Measurements from ENCODE around the gene XPA.

The XPA gene

GRCh38 chr9:97710356-97711222 lies 13.4 kb upstream of the XPA start:
- WGBS, 2 donors (ENCODE audit: extremely low coverage in 2 of 2, insufficient read length in 2 of 2, insufficient replicate concordance in 1 of 2) = no CpG with 5 or more reads among the region's 9 CpGs
- peak; percentile 65 for DNase-seq (ENCODE audit: low spot score)
- H3K27ac ChIP-seq (replicated peaks; ENCODE audit: low read length) = no peak overlapping the region

GRCh38 chr9:97706246-97706645 lies 9.1 kb upstream of the XPA start:
- H3K23ac ChIP-seq (ENCODE audit: low read depth, low read length, poor library complexity) = no peak overlapping the region
- no peak overlapping the region for H3K4me2 ChIP-seq (ENCODE audit: insufficient read depth, low read length, poor library complexity, severe bottlenecking)
- no peak overlapping the region for H3K9ac ChIP-seq (ENCODE audit: low read depth, low read length, poor library complexity)
- no peak overlapping the region for H2AFZ ChIP-seq (ENCODE audit: low read length)
- no peak overlapping the region for H3K27ac ChIP-seq (replicated peaks; ENCODE audit: low read length)
- H4K8ac ChIP-seq (ENCODE audit: low read depth, low read length) = no peak overlapping the region
- no peak overlapping the region for H2BK5ac ChIP-seq (ENCODE audit: low read length)
- no peak overlapping the region for H3K14ac ChIP-seq (ENCODE audit: low read length)
- no peak overlapping the region for H2BK120ac ChIP-seq (ENCODE audit: low read depth, low read length)
- no peak overlapping the region for H4K91ac ChIP-seq (ENCODE audit: low read depth, low read length, poor library complexity)
- no peak overlapping the region for H3K4me3 ChIP-seq (ENCODE audit: low read length in 2 of 2)
- H3K79me1 ChIP-seq (ENCODE audit: low read depth, low read length) = no peaks in the 10 kb centered on the region
- 100% methylated on average over 1 of the region's 2 CpGs; no CpG with 5 or more reads in 1 of the 2 donors for WGBS, 2 donors (ENCODE audit: extremely low coverage in 2 of 2, insufficient read length in 2 of 2, insufficient replicate concordance in 1 of 2)
- H2BK15ac ChIP-seq (ENCODE audit: low read length) = no peak overlapping the region
- peaks cover 5 to 6% of the 10 kb centered on the region in 2 donors for H3K4me1 ChIP-seq (ENCODE audit: control insufficient read depth in 2 of 2, insufficient read depth in 1 of 2, low read depth in 1 of 2, low read length in 2 of 2)
- H3K18ac ChIP-seq (ENCODE audit: low read length) = no peak overlapping the region
- H2BK12ac ChIP-seq (ENCODE audit: low read length) = no peak overlapping the region
- H3K4ac ChIP-seq (ENCODE audit: low read length) = no peak overlapping the region
- no peak for DNase-seq (ENCODE audit: low spot score)
- H2AK5ac ChIP-seq (ENCODE audit: low read depth, low read length) = no peak overlapping the region
- H3K27me3 ChIP-seq (ENCODE audit: control insufficient read depth in 3 of 3, insufficient read depth in 3 of 3, low read depth in 1 of 3, low read length in 3 of 3) = peaks cover 0 to 54% (median 2%) of the 10 kb centered on the region in 3 experiments
- H3K9me3 ChIP-seq (replicated peaks in 1 of 2; ENCODE audit: control insufficient read depth in 2 of 2, insufficient read depth in 1 of 2, low read depth in 1 of 2, low read length in 2 of 2) = no peaks in the 10 kb centered on the region
- H3K36me3 ChIP-seq (replicated peaks in 1 of 2; ENCODE audit: control insufficient read depth in 2 of 2, insufficient read depth in 2 of 2, low read length in 2 of 2) = no peaks in the 10 kb centered on the region

More at GRCh38 chr9:97710356-97711222, 13.4 kb upstream of the XPA start:
- Histone ChIP-seq H2AK5ac (ENCODE audit: low read depth, low read length) (no peak overlapping the region), H3K18ac (ENCODE audit: low read length) (no peak overlapping the region), H2AFZ (ENCODE audit: low read length) (peak overlapping the region; percentile 61), H3K23ac (ENCODE audit: low read depth, low read length, poor library complexity) (no peak overlapping the region), H2BK120ac (ENCODE audit: low read depth, low read length) (no peak overlapping the region), H4K91ac (ENCODE audit: low read depth, low read length, poor library complexity) (no peak overlapping the region), H3K9ac (ENCODE audit: low read depth, low read length, poor library complexity) (no peak overlapping the region), H3K4ac (ENCODE audit: low read length) (no peak overlapping the region), H3K79me1 (ENCODE audit: low read depth, low read length) (no peaks in the 10 kb centered on the region), H3K36me3 (replicated peaks in 1 of 2; ENCODE audit: control insufficient read depth in 2 of 2, insufficient read depth in 2 of 2, low read length in 2 of 2) (no peaks in the 10 kb centered on the region), H4K8ac (ENCODE audit: low read depth, low read length) (no peak overlapping the region), H2BK12ac (ENCODE audit: low read length) (no peak overlapping the region), H3K4me3 (ENCODE audit: low read length in 2 of 2) (no peak overlapping the region), H3K9me3 (replicated peaks in 1 of 2; ENCODE audit: control insufficient read depth in 2 of 2, insufficient read depth in 1 of 2, low read depth in 1 of 2, low read length in 2 of 2) (no peaks in the 10 kb centered on the region), H2BK5ac (ENCODE audit: low read length) (no peak overlapping the region), H3K27me3 (ENCODE audit: control insufficient read depth in 3 of 3, insufficient read depth in 3 of 3, low read depth in 1 of 3, low read length in 3 of 3) (peaks cover 0 to 43% (median 2%) of the 10 kb centered on the region in 3 experiments), H3K4me2 (ENCODE audit: insufficient read depth, low read length, poor library complexity, severe bottlenecking) (no peak overlapping the region), H2BK15ac (ENCODE audit: low read length) (no peak overlapping the region), H3K4me1 (ENCODE audit: control insufficient read depth in 2 of 2, insufficient read depth in 1 of 2, low read depth in 1 of 2, low read length in 2 of 2) (peaks cover 2 to 3% of the 10 kb centered on the region in 2 donors), H3K14ac (ENCODE audit: low read length) (no peak overlapping the region)

GRCh38 chr9:97705354-97705950 lies 8.3 kb upstream of the XPA start:
- H2BK5ac ChIP-seq (ENCODE audit: low read length) = no peak overlapping the region
- no peak overlapping the region for H2BK120ac ChIP-seq (ENCODE audit: low read depth, low read length)
- H3K27ac ChIP-seq (replicated peaks; ENCODE audit: low read length) = no peak overlapping the region
- no peak for DNase-seq (ENCODE audit: low spot score)
- H3K9ac ChIP-seq (ENCODE audit: low read depth, low read length, poor library complexity) = no peak overlapping the region
- H2AK5ac ChIP-seq (ENCODE audit: low read depth, low read length) = no peak overlapping the region
- H3K4me2 ChIP-seq (ENCODE audit: insufficient read depth, low read length, poor library complexity, severe bottlenecking) = no peak overlapping the region
- H3K79me1 ChIP-seq (ENCODE audit: low read depth, low read length) = no peaks in the 10 kb centered on the region
- no peak overlapping the region for H3K4me3 ChIP-seq (ENCODE audit: low read length in 2 of 2)
- no peak overlapping the region for H2BK15ac ChIP-seq (ENCODE audit: low read length)
- peaks cover 3 to 4% of the 10 kb centered on the region in 2 donors for H3K4me1 ChIP-seq (ENCODE audit: control insufficient read depth in 2 of 2, insufficient read depth in 1 of 2, low read depth in 1 of 2, low read length in 2 of 2)
- H2BK12ac ChIP-seq (ENCODE audit: low read length) = no peak overlapping the region
- H3K36me3 ChIP-seq (replicated peaks in 1 of 2; ENCODE audit: control insufficient read depth in 2 of 2, insufficient read depth in 2 of 2, low read length in 2 of 2) = no peaks in the 10 kb centered on the region
- no peak overlapping the region for H2AFZ ChIP-seq (ENCODE audit: low read length)
- no peak overlapping the region for H3K18ac ChIP-seq (ENCODE audit: low read length)
- no peak overlapping the region for H3K23ac ChIP-seq (ENCODE audit: low read depth, low read length, poor library complexity)
- H3K14ac ChIP-seq (ENCODE audit: low read length) = no peak overlapping the region
- no peaks in the 10 kb centered on the region for H3K9me3 ChIP-seq (replicated peaks in 1 of 2; ENCODE audit: control insufficient read depth in 2 of 2, insufficient read depth in 1 of 2, low read depth in 1 of 2, low read length in 2 of 2)
- no peak overlapping the region for H3K4ac ChIP-seq (ENCODE audit: low read length)
- H4K91ac ChIP-seq (ENCODE audit: low read depth, low read length, poor library complexity) = no peak overlapping the region
- peaks cover 0 to 48% (median 0%) of the 10 kb centered on the region in 3 experiments for H3K27me3 ChIP-seq (ENCODE audit: control insufficient read depth in 3 of 3, insufficient read depth in 3 of 3, low read depth in 1 of 3, low read length in 3 of 3)
- WGBS, 2 donors (ENCODE audit: extremely low coverage in 2 of 2, insufficient read length in 2 of 2, insufficient replicate concordance in 1 of 2) = no CpG with 5 or more reads among the region's 3 CpGs
- H4K8ac ChIP-seq (ENCODE audit: low read depth, low read length) = no peak overlapping the region

- H3K23ac ChIP-seq (ENCODE audit: low read depth, low read length, poor library complexity) = no peak overlapping the region
- H3K9me3 ChIP-seq (replicated peaks in 1 of 2; ENCODE audit: control insufficient read depth in 2 of 2, insufficient read depth in 1 of 2, low read depth in 1 of 2, low read length in 2 of 2) = no peaks in the 10 kb centered on the region
- no peaks in the 10 kb centered on the region for H3K36me3 ChIP-seq (replicated peaks in 1 of 2; ENCODE audit: control insufficient read depth in 2 of 2, insufficient read depth in 2 of 2, low read length in 2 of 2)
- H2AFZ ChIP-seq (ENCODE audit: low read length) = no peak overlapping the region
- no peak overlapping the region for H3K14ac ChIP-seq (ENCODE audit: low read length)
- H3K27me3 ChIP-seq (ENCODE audit: control insufficient read depth in 3 of 3, insufficient read depth in 3 of 3, low read depth in 1 of 3, low read length in 3 of 3) = peaks cover 0 to 45% (median 0%) of the 10 kb centered on the region in 3 experiments
- no CpG with 5 or more reads among the region's 4 CpGs for WGBS, 2 donors (ENCODE audit: extremely low coverage in 2 of 2, insufficient read length in 2 of 2, insufficient replicate concordance in 1 of 2)
- no peak overlapping the region for H3K4me2 ChIP-seq (ENCODE audit: insufficient read depth, low read length, poor library complexity, severe bottlenecking)
- H3K4me1 ChIP-seq (ENCODE audit: control insufficient read depth in 2 of 2, insufficient read depth in 1 of 2, low read depth in 1 of 2, low read length in 2 of 2) = peaks cover 3 to 4% of the 10 kb centered on the region in 2 donors
- no peak overlapping the region for H3K27ac ChIP-seq (replicated peaks; ENCODE audit: low read length)
- no peak overlapping the region for H4K8ac ChIP-seq (ENCODE audit: low read depth, low read length)
- no peak for DNase-seq (ENCODE audit: low spot score)
- H2BK15ac ChIP-seq (ENCODE audit: low read length) = no peak overlapping the region
- no peak overlapping the region for H2BK5ac ChIP-seq (ENCODE audit: low read length)
- H4K91ac ChIP-seq (ENCODE audit: low read depth, low read length, poor library complexity) = no peak overlapping the region
- H3K79me1 ChIP-seq (ENCODE audit: low read depth, low read length) = no peaks in the 10 kb centered on the region
- no peak overlapping the region for H3K18ac ChIP-seq (ENCODE audit: low read length)
- no peak overlapping the region for H3K4ac ChIP-seq (ENCODE audit: low read length)
- no peak overlapping the region for H2BK120ac ChIP-seq (ENCODE audit: low read depth, low read length)
- H2AK5ac ChIP-seq (ENCODE audit: low read depth, low read length) = no peak overlapping the region
- no peak overlapping the region for H3K4me3 ChIP-seq (ENCODE audit: low read length in 2 of 2)
- no peak overlapping the region for H3K9ac ChIP-seq (ENCODE audit: low read depth, low read length, poor library complexity)
- no peak overlapping the region for H2BK12ac ChIP-seq (ENCODE audit: low read length)
Measured at GRCh38 chr9:97704851-97705250, 7.7 kb upstream of the XPA start.
